Gastrocnemius medialis (tissue), 4 donors: ENCODE results near the gene RSF1.

ENCODE experiments used
- CTCF ChIP-seq, 5 experiments: fragments of 450-650 bp in 3 of 5; fragments of 200-600 bp in 2 of 5; sonication (generic) in 2 of 5; IDR thresholded peaks in 4 of 5; conservative IDR thresholded peaks in 1 of 5; 1 replicate in 4 of 5; 2 replicates in 1 of 5; pipeline ENCODE4 v1.5.1; 2016 to 2019; ENCODE audit warnings: antibody characterized with exemption in 5 of 5, mild to moderate bottlenecking in 3 of 5, moderate library complexity in 3 of 5
- POLR2A ChIP-seq, 2 donors: fragments of 450-650 bp; IDR thresholded peaks; one replicate each; pipeline ENCODE4 v1.6.1; 2017; ENCODE audit warnings: antibody characterized with exemption in 2 of 2, mild to moderate bottlenecking in 2 of 2, moderate library complexity in 2 of 2

- TF ChIP-seq POLR2A (IDR thresholded peaks at IDR 0.05) (no peak), CTCF (IDR thresholded peaks at IDR 0.05 in 4 of 5, conservative IDR thresholded peaks at IDR 0.05 in 1 of 5) (no peak)
Measured at GRCh38 chr11:77668760-77669159, 151.8 kb downstream of the RSF1 start.
